Body of pancreas (tissue), 4 donors: ENCODE results near the gene NFKBIA. TPM values are rescaled to one million over a fixed set of nuclear protein-coding genes. Genes with fewer than 3 reads are reported as not detected.

Experiments used
- ATAC-seq: fragments of 150-250 bp; one replicate; pipeline ENCODE4 v1.9.1; 2016
- DNase-seq, 4 donors: peaks; one replicate each; pipeline ENCODE4 v3.0.0-alpha.2; 2019
- H3K27ac ChIP-seq, 4 donors: fragments of 200-600 bp; sonication (generic); 1 replicate in 3 of 4; 2 replicates in 1 of 4; pipeline versions ENCODE4 v1.5.1 to v1.6.1; 2016 to 2019; ENCODE audit warnings: mild to moderate bottlenecking in 1 of 4, mixed read lengths in 1 of 4, moderate library complexity in 1 of 4
- H3K27me3 ChIP-seq, 2 donors: fragments of 200-600 bp; sonication (generic); one replicate each; pipeline ENCODE4 v1.6.0; 2016; ENCODE audit warnings: mild to moderate bottlenecking in 1 of 2
- H3K36me3 ChIP-seq, 2 donors: fragments of 200-600 bp; sonication (generic); replicated peaks in 1 of 2; 2 replicates each; pipeline ENCODE4 v1.5.1; 2016; ENCODE audit warnings: low read depth in 2 of 2; ENCODE audit not compliant: insufficient read depth in 1 of 2
- H3K4me1 ChIP-seq: fragments of 200-600 bp; sonication (generic); one replicate; pipeline ENCODE4 v1.6.0; 2016
- H3K4me3 ChIP-seq, 2 donors: fragments of 200-600 bp; sonication (generic); 1 replicate in 1 of 2; 2 replicates in 1 of 2; pipeline ENCODE4 v1.5.1; 2016 to 2019
- H3K9me3 ChIP-seq, 3 donors: fragments of 200-600 bp; sonication (generic); 1 replicate in 2 of 3; 2 replicates in 1 of 3; pipeline ENCODE4 v1.5.1; 2016
- POLR2A ChIP-seq, 3 donors: fragments of 450-650 bp; IDR thresholded peaks; one replicate each; pipeline ENCODE4 v1.6.1; 2016; ENCODE audit warnings: antibody characterized with exemption in 3 of 3, mild to moderate bottlenecking in 2 of 3
- WGBS, 2 donors: methylation state at CpG; one replicate each; pipeline ENCODE4 v1.1.5; 2017; 5-methylcytosine and 5-hydroxymethylcytosine counted together
- intact Hi-C: fragments of 100-400 bp; cut with DNase I; formaldehyde crosslinking; loops from one replicate; pipeline ENCODE4 v1.15.1; 2023
- total RNA-seq, 2 donors: library from RNA; depleted of rRNA; stranded (reverse); fragments of >200 nt; gene quantifications; one replicate each; pipeline ENCODE4 v1.1.0, GENCODE V29; 2016
- TF ChIP-seq, protein P1 (sequence below), 7 experiments: fragments of 450-650 bp in 4 of 7; fragments of 200-600 bp in 3 of 7; sonication (generic) in 3 of 7; IDR thresholded peaks; one replicate each; pipeline ENCODE4 v1.5.1; 2016 to 2019; ENCODE audit warnings: antibody characterized with exemption in 7 of 7

The NFKBIA gene
- total RNA-seq, 2 donors from 2014 or later: 330 to 345 TPM

GRCh38 chr14:35418093-35418492 is 13.5 kb upstream of the NFKBIA start:
- intact Hi-C loops: loop anchor here (10.0 kb wide), 2 partner anchors 193 to 443 kb away; no protein-coding TSS in a partner anchor
- Histone ChIP-seq H3K27ac (no peak overlapping the region), H3K36me3 (no peaks in the 10 kb centered on the region), H3K4me3 (no peak overlapping the region), H3K4me1 (peaks cover 1% of the 10 kb centered on the region), H3K27me3 (no peaks in the 10 kb centered on the region), H3K9me3 (no peaks in the 10 kb centered on the region)
- ATAC-seq (no peak), DNase-seq (no peak)
- WGBS, 2 donors: 29 to 58% methylated on average over 2 of the region's 2 CpGs
- TF ChIP-seq, protein P1, sequence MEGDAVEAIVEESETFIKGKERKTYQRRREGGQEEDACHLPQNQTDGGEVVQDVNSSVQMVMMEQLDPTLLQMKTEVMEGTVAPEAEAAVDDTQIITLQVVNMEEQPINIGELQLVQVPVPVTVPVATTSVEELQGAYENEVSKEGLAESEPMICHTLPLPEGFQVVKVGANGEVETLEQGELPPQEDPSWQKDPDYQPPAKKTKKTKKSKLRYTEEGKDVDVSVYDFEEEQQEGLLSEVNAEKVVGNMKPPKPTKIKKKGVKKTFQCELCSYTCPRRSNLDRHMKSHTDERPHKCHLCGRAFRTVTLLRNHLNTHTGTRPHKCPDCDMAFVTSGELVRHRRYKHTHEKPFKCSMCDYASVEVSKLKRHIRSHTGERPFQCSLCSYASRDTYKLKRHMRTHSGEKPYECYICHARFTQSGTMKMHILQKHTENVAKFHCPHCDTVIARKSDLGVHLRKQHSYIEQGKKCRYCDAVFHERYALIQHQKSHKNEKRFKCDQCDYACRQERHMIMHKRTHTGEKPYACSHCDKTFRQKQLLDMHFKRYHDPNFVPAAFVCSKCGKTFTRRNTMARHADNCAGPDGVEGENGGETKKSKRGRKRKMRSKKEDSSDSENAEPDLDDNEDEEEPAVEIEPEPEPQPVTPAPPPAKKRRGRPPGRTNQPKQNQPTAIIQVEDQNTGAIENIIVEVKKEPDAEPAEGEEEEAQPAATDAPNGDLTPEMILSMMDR (IDR thresholded peaks at IDR 0.05): no peak
- TF ChIP-seq POLR2A (IDR thresholded peaks at IDR 0.05): no peak

DNA sequence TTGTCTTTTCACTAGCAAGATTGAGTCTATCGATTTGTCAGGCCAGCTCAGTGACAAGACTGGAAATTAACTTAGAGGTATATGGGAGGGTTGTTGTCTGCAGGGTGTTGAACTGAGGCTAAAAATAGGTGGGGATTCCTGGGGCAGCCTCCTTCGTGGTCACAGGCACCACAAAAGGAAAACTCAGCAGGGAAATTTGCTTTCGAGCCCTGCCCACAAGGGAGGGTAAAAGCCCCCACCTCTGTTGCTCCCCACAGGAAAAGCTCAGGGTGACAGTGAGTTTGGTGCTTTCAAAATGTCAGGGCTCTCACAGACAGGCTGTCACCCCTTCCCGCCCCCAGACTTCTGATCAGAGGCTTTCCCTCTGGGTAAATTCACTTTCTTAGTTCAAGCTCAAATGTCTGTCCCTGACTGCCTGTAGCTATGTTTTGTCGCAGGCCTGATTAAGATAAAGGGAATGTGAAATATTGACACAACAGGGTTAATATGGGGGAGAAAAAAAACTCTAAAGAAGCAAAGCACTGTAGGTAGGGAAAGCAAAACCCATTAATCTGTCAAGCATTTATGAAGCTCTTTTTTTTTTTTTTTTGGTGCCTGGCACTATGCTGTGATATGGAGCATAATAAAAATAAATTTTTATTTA is 11.7 kb upstream of the NFKBIA start:
- H3K27me3 ChIP-seq: no peaks in the 10 kb centered on the region
- no peaks in the 10 kb centered on the region for H3K9me3 ChIP-seq
- peaks cover 4% of the 10 kb centered on the region for H3K4me1 ChIP-seq
- ATAC-seq (no peak), DNase-seq (no peak)
- 30 to 58% methylated on average over 5 of the region's 5 CpGs for WGBS, 2 donors
- H3K4me3 ChIP-seq: no peak overlapping the region
- TF ChIP-seq, protein P1 (IDR thresholded peaks at IDR 0.05): no peak
- no peak for TF ChIP-seq POLR2A (IDR thresholded peaks at IDR 0.05)
- H3K36me3 ChIP-seq: no peaks in the 10 kb centered on the region
- intact Hi-C loops: loop anchor here (10.0 kb wide), 2 partner anchors 191 to 441 kb away; no protein-coding TSS in a partner anchor
- no peak overlapping the region for H3K27ac ChIP-seq

GRCh38 chr14:35414365-35414764 is 9.8 kb upstream of the NFKBIA start:
- WGBS, 2 donors: 38 to 40% methylated on average over 4 of the region's 4 CpGs
- intact Hi-C loops: loop anchor here (5.0 to 10.0 kb wide), 3 partner anchors 190 to 440 kb away; no protein-coding TSS in a partner anchor
- DNase-seq (no peak), ATAC-seq (no peak)
- H3K36me3 ChIP-seq: no peaks in the 10 kb centered on the region
- no peaks in the 10 kb centered on the region for H3K9me3 ChIP-seq
- TF ChIP-seq, protein P1 (IDR thresholded peaks at IDR 0.05): no peak
- no peak for TF ChIP-seq POLR2A (IDR thresholded peaks at IDR 0.05)
- H3K4me1 ChIP-seq: peaks cover 4% of the 10 kb centered on the region
- H3K4me3 ChIP-seq: no peak overlapping the region
- H3K27me3 ChIP-seq: no peaks in the 10 kb centered on the region
- H3K27ac ChIP-seq: no peak overlapping the region

DNA sequence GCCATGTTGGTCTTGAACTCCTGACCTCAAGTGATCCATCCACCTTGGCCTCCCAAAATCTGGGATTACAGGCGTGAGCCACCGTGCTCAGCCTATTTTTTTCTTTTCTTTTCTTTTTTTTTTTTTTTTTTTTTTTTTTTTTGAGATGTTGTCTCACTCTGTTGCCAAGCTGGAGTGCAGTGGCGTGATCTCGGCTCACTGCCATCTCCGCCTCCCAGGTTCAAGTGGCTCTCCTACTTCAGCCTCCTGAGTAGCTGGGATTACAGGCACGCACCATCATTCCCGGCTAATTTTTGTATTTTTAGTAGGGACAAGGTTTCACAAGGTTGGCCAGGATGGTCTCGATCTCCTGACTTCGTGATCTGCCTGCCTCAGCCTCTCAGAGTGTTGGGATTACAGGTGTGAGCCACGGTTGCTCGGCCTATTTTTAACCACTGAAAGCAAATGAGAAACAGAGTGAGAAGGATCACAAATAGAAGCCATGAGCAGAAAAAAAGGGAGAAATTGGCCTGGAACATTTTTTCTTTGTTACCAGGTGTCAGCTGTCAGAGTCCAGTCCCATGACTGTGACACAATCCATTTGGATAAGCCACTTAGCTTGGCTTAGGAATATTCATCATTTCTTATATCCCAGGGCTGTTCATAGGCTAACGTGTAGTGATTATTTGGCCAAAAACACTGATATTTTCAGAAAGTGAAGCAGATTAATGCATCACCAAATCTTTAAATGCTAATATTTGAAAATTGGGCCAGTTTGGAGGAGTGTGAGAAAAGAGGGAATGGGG is 7.9 kb upstream of the NFKBIA start:
- no peak overlapping the region for H3K27ac ChIP-seq
- no peak for DNase-seq
- H3K27me3 ChIP-seq: no peaks in the 10 kb centered on the region
- 78 to 81% methylated on average over 12 of the region's 12 CpGs for WGBS, 2 donors
- no peaks in the 10 kb centered on the region for H3K9me3 ChIP-seq
- no peaks in the 10 kb centered on the region for H3K36me3 ChIP-seq
- no peak for TF ChIP-seq POLR2A (IDR thresholded peaks at IDR 0.05)
- TF ChIP-seq, protein P1 (IDR thresholded peaks at IDR 0.05): no peak
- intact Hi-C loops: loop anchor here (5.0 to 10.0 kb wide), 3 partner anchors 188 to 438 kb away; no protein-coding TSS in a partner anchor
- no peak overlapping the region for H3K4me3 ChIP-seq
- peaks cover 4% of the 10 kb centered on the region for H3K4me1 ChIP-seq
- ATAC-seq: no peak
